GM23338 (cell line): ENCODE results near the gene MYO7B. TPM values are rescaled to one million over a fixed set of nuclear protein-coding genes. Genes with fewer than 3 reads are reported as not detected.

Experiments
- ATAC-seq: fragments of 200-7000 bp; cut with Tn5 transposase; 3 replicates; pipeline ENCODE4 v1.9.1; 2020
- DNase-seq: peaks from one replicate; pipeline ENCODE4 v3.0.0-alpha.2; 2015; ENCODE audit warnings: low spot score
- H2AFZ ChIP-seq: fragments of 200-600 bp; sonication (generic); 2 replicates; pipeline ENCODE4 v1.8.0; 2016; ENCODE audit warnings: antibody characterized with exemption, mild to moderate bottlenecking, moderate library complexity
- H3F3A ChIP-seq: fragments of 200-600 bp; sonication (generic); replicated peaks from 2 replicates; pipeline ENCODE4 v1.8.0; 2017; ENCODE audit warnings: antibody characterized with exemption, mixed run types, low read depth
- H3K27ac ChIP-seq: fragments of 200-600 bp; sonication (generic); 2 replicates; pipeline ENCODE4 v1.6.1; 2016; ENCODE audit warnings: low read depth
- H3K27me3 ChIP-seq: fragments of 200-600 bp; sonication (generic); 2 replicates; pipeline ENCODE4 v1.8.0; 2016; ENCODE audit warnings: mild to moderate bottlenecking, mixed run types, moderate library complexity; ENCODE audit not compliant: insufficient read depth
- H3K36me3 ChIP-seq: fragments of 200-600 bp; sonication (generic); 2 replicates; pipeline ENCODE4 v1.8.0; 2016; ENCODE audit warnings: mild to moderate bottlenecking; ENCODE audit not compliant: insufficient read depth
- H3K4me1 ChIP-seq: fragments of 200-600 bp; sonication (generic); 2 replicates; pipeline ENCODE4 v1.8.0; 2016; ENCODE audit warnings: mild to moderate bottlenecking, moderate library complexity; ENCODE audit not compliant: insufficient read depth
- H3K4me2 ChIP-seq: fragments of 200-600 bp; sonication (generic); 2 replicates; pipeline ENCODE4 v1.7.1; 2017; ENCODE audit warnings: mixed run types
- H3K4me3 ChIP-seq: fragments of 200-600 bp; sonication (generic); 2 replicates; pipeline ENCODE4 v1.6.1; 2016; ENCODE audit warnings: mixed run types
- H3K79me2 ChIP-seq: fragments of 200-600 bp; sonication (generic); replicated peaks from 2 replicates; pipeline ENCODE4 v1.8.0; 2017; ENCODE audit warnings: mild to moderate bottlenecking; ENCODE audit not compliant: insufficient read depth
- H3K9me2 ChIP-seq: fragments of 200-600 bp; sonication (generic); 2 replicates; pipeline ENCODE4 v1.8.0; 2017; ENCODE audit not compliant: insufficient read depth
- H4K20me1 ChIP-seq: fragments of 200-600 bp; sonication (generic); replicated peaks from 2 replicates; pipeline ENCODE4 v1.8.0; 2017; ENCODE audit warnings: mild to moderate bottlenecking; ENCODE audit not compliant: insufficient read depth
- H3K27ac Mint-ChIP-seq: 2 replicates; pipeline ENCODE4 v1.8.0; 2020; ENCODE audit warnings: inconsistent platforms, mild to moderate bottlenecking, moderate library complexity, mixed read lengths
- H3K27me3 Mint-ChIP-seq: 3 replicates; pipeline ENCODE4 v1.8.0; 2022; ENCODE audit warnings: low read depth, mild to moderate bottlenecking, moderate library complexity, mixed read lengths, inconsistent platforms; ENCODE audit not compliant: insufficient read depth, poor library complexity
- H3K36me3 Mint-ChIP-seq: 3 replicates; pipeline ENCODE4 v1.8.0; 2021; ENCODE audit warnings: low read depth, mild to moderate bottlenecking, inconsistent platforms, moderate library complexity, mixed read lengths
- H3K4me1 Mint-ChIP-seq: 3 replicates; pipeline ENCODE4 v1.8.0; 2020; ENCODE audit warnings: mild to moderate bottlenecking, inconsistent platforms, mixed read lengths
- H3K4me3 Mint-ChIP-seq: 3 replicates; pipeline ENCODE4 v1.8.0; 2021; ENCODE audit warnings: moderate library complexity, mild to moderate bottlenecking, inconsistent platforms, mixed read lengths
- H3K9me3 Mint-ChIP-seq: 3 replicates; pipeline ENCODE4 v1.8.0; 2020; ENCODE audit warnings: moderate library complexity, mild to moderate bottlenecking, inconsistent platforms, mixed read lengths
- EZH2 ChIP-seq: fragments of 200-600 bp; sonication (generic); IDR thresholded peaks from one replicate; pipeline ENCODE4 v1.8.0; 2017; ENCODE audit warnings: antibody characterized with exemption, mild to moderate bottlenecking, low read depth; ENCODE audit not compliant: unreplicated experiment
- EZH2phosphoT487 ChIP-seq: fragments of 200-600 bp; sonication (generic); IDR thresholded peaks from one replicate; pipeline ENCODE4 v1.8.1; 2018; ENCODE audit warnings: antibody characterized with exemption; ENCODE audit not compliant: unreplicated experiment
- JUNB ChIP-seq: IDR thresholded peaks from one replicate; pipeline ENCODE4 v1.6.1; 2016; ENCODE audit warnings: antibody characterized with exemption; ENCODE audit not compliant: unreplicated experiment
- NANOG ChIP-seq: IDR thresholded peaks from 2 replicates; pipeline ENCODE4 v1.6.1; 2016; ENCODE audit warnings: antibody characterized with exemption, borderline replicate concordance
- STAT1 ChIP-seq: IDR thresholded peaks from one replicate; pipeline ENCODE4 v1.6.1; 2016; ENCODE audit warnings: antibody characterized with exemption; ENCODE audit not compliant: unreplicated experiment
- ZNF114 ChIP-seq: fragments of 250-450 bp; sonication (Bioruptor Pico); IDR thresholded peaks from 2 replicates; pipeline ENCODE4 v1.5.0; 2020; ENCODE audit warnings: mild to moderate bottlenecking, moderate library complexity
- ZNF331 ChIP-seq: fragments of 250-450 bp; sonication (Bioruptor Pico); IDR thresholded peaks from 2 replicates; pipeline ENCODE4 v1.5.0; 2020; ENCODE audit warnings: low read depth, mild to moderate bottlenecking, moderate library complexity
- polyA plus RNA-seq: library from polyadenylated mRNA; unstranded; fragments of >200 nt; fragmentation: Nextera tagmentation; extraction: Ambion mirVana; gene quantifications from 2 replicates; pipeline ENCODE4 v1.2.1, GENCODE V29; 2016
- total RNA-seq: library from RNA; depleted of rRNA; stranded (reverse); fragments of >200 nt; shearing (Covaris generic); gene quantifications from 2 replicates; pipeline ENCODE4 v1.2.3, GENCODE V29; 2014
- TF ChIP-seq, protein P1 (sequence below): IDR thresholded peaks from one replicate; pipeline ENCODE4 v1.6.1; 2018; ENCODE audit warnings: antibody characterized with exemption; ENCODE audit not compliant: unreplicated experiment
- TF ChIP-seq, protein P2 (sequence below): fragments of 250-450 bp; sonication (Bioruptor Pico); IDR thresholded peaks from 2 replicates; pipeline ENCODE4 v1.5.0; 2020; ENCODE audit warnings: mild to moderate bottlenecking, moderate library complexity
- TF ChIP-seq, protein P3 (sequence below): IDR thresholded peaks from 2 replicates; pipeline ENCODE4 v1.6.1; 2016; ENCODE audit warnings: antibody characterized with exemption

The MYO7B gene
- total and polyA plus RNA-seq, 2 experiments from 2014 or later: not detected

DNA sequence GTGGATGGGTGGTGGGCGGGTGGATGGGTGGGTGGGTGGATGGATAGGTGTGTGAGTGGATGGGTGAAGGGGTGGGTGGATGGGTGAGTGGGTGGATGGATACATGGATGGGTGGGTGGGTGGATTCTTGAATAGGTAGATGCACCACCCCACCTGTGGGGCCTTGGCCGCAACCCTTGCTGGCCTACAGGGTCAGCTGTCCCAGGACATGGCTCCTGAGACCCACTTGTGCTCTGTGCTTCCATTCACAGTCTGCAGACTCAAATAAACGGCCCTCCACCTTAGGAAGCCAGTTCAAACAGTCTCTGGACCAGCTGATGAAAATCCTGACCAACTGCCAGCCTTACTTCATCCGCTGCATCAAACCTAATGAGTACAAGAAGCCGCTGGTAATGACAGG is 54.4 kb downstream of the MYO7B start:
- no peaks in the 10 kb centered on the region for H3K9me3 Mint-ChIP-seq
- H3K79me2 ChIP-seq: no peaks in the 10 kb centered on the region
- H3K4me2 ChIP-seq: no peak overlapping the region
- no peaks in the 10 kb centered on the region for H3K9me2 ChIP-seq
- no peaks in the 10 kb centered on the region for H3K4me1 ChIP-seq
- no peak for ATAC-seq
- no peaks in the 10 kb centered on the region for H3F3A ChIP-seq
- no peak overlapping the region for H3K4me3 ChIP-seq
- no peaks in the 10 kb centered on the region for H4K20me1 ChIP-seq
- TF ChIP-seq STAT1: no peak
- no peak for TF ChIP-seq ZNF114
- no peak overlapping the region for H3K27ac Mint-ChIP-seq
- peaks cover 16% of the 10 kb centered on the region for H3K4me1 Mint-ChIP-seq
- H2AFZ ChIP-seq: no peak overlapping the region
- H3K36me3 ChIP-seq: no peaks in the 10 kb centered on the region
- H3K27me3 Mint-ChIP-seq: no peaks in the 10 kb centered on the region
- no peak overlapping the region for H3K4me3 Mint-ChIP-seq
- H3K27ac ChIP-seq: no peak overlapping the region
- H3K36me3 Mint-ChIP-seq: no peaks in the 10 kb centered on the region
- no peak for DNase-seq
- no peaks in the 10 kb centered on the region for H3K27me3 ChIP-seq

DNA sequence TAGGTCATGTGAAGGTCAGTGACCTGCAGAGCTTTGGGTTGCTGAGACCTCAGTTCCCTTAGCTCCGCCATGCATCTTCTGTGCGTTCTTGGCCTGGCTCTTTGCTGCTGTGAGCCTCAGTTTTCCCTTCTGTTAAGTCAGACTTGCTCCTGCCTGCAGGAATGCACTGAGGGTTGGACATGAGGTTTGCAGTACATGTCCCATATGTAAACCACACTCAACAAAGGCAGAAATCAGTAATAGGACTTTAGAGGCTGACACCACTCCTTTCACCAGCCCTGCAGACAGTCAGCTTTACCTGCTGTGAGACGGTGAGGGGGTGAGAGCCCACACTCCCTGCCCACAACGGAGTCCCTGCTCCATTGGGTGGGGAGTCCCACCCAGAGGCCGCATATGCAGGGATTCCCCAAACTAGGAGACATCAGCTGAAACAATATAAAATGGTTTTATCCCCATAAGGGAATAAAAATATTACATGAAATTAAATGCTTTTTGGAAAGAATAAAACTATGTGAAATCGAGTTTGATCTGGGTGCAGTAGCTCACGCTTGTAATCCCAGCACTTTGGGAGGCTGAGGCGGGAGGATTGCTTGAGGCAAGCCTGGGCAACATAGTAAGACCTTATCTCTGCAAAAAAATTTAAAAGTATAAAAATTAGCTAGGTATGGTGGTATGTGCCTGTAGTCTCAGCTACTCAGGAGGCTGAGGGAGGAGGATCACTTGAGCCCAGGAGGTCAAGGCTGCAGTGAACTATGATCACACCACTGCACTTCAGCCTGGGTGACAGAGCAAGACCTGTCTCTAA is 55.1 kb downstream of the MYO7B start:
- ATAC-seq: no peak
- no peaks in the 10 kb centered on the region for H3K36me3 Mint-ChIP-seq
- H3K79me2 ChIP-seq: no peaks in the 10 kb centered on the region
- TF ChIP-seq, protein P1, sequence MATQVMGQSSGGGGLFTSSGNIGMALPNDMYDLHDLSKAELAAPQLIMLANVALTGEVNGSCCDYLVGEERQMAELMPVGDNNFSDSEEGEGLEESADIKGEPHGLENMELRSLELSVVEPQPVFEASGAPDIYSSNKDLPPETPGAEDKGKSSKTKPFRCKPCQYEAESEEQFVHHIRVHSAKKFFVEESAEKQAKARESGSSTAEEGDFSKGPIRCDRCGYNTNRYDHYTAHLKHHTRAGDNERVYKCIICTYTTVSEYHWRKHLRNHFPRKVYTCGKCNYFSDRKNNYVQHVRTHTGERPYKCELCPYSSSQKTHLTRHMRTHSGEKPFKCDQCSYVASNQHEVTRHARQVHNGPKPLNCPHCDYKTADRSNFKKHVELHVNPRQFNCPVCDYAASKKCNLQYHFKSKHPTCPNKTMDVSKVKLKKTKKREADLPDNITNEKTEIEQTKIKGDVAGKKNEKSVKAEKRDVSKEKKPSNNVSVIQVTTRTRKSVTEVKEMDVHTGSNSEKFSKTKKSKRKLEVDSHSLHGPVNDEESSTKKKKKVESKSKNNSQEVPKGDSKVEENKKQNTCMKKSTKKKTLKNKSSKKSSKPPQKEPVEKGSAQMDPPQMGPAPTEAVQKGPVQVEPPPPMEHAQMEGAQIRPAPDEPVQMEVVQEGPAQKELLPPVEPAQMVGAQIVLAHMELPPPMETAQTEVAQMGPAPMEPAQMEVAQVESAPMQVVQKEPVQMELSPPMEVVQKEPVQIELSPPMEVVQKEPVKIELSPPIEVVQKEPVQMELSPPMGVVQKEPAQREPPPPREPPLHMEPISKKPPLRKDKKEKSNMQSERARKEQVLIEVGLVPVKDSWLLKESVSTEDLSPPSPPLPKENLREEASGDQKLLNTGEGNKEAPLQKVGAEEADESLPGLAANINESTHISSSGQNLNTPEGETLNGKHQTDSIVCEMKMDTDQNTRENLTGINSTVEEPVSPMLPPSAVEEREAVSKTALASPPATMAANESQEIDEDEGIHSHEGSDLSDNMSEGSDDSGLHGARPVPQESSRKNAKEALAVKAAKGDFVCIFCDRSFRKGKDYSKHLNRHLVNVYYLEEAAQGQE: no peak
- TF ChIP-seq EZH2 (no peak), ZNF114 (no peak), ZNF331 (CRISPR knock-in tag) (no peak), JUNB (no peak), STAT1 (no peak), EZH2phosphoT487 (no peak), NANOG (no peak)
- TF ChIP-seq, protein P2, sequence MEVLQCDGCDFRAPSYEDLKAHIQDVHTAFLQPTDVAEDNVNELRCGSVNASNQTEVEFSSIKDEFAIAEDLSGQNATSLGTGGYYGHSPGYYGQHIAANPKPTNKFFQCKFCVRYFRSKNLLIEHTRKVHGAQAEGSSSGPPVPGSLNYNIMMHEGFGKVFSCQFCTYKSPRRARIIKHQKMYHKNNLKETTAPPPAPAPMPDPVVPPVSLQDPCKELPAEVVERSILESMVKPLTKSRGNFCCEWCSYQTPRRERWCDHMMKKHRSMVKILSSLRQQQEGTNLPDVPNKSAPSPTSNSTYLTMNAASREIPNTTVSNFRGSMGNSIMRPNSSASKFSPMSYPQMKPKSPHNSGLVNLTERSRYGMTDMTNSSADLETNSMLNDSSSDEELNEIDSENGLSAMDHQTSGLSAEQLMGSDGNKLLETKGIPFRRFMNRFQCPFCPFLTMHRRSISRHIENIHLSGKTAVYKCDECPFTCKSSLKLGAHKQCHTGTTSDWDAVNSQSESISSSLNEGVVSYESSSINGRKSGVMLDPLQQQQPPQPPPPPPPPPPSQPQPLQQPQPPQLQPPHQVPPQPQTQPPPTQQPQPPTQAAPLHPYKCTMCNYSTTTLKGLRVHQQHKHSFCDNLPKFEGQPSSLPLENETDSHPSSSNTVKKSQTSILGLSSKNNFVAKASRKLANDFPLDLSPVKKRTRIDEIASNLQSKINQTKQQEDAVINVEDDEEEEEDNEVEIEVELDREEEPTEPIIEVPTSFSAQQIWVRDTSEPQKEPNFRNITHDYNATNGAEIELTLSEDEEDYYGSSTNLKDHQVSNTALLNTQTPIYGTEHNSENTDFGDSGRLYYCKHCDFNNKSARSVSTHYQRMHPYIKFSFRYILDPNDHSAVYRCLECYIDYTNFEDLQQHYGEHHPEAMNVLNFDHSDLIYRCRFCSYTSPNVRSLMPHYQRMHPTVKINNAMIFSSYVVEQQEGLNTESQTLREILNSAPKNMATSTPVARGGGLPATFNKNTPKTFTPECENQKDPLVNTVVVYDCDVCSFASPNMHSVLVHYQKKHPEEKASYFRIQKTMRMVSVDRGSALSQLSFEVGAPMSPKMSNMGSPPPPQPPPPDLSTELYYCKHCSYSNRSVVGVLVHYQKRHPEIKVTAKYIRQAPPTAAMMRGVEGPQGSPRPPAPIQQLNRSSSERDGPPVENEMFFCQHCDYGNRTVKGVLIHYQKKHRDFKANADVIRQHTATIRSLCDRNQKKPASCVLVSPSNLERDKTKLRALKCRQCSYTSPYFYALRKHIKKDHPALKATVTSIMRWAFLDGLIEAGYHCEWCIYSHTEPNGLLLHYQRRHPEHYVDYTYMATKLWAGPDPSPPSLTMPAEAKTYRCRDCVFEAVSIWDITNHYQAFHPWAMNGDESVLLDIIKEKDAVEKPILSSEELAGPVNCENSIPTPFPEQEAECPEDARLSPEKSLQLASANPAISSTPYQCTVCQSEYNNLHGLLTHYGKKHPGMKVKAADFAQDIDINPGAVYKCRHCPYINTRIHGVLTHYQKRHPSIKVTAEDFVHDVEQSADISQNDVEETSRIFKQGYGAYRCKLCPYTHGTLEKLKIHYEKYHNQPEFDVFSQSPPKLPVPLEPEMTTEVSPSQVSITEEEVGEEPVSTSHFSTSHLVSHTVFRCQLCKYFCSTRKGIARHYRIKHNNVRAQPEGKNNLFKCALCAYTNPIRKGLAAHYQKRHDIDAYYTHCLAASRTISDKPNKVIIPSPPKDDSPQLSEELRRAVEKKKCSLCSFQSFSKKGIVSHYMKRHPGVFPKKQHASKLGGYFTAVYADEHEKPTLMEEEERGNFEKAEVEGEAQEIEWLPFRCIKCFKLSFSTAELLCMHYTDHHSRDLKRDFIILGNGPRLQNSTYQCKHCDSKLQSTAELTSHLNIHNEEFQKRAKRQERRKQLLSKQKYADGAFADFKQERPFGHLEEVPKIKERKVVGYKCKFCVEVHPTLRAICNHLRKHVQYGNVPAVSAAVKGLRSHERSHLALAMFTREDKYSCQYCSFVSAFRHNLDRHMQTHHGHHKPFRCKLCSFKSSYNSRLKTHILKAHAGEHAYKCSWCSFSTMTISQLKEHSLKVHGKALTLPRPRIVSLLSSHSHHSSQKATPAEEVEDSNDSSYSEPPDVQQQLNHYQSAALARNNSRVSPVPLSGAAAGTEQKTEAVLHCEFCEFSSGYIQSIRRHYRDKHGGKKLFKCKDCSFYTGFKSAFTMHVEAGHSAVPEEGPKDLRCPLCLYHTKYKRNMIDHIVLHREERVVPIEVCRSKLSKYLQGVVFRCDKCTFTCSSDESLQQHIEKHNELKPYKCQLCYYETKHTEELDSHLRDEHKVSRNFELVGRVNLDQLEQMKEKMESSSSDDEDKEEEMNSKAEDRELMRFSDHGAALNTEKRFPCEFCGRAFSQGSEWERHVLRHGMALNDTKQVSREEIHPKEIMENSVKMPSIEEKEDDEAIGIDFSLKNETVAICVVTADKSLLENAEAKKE (CRISPR knock-in tag): no peak
- TF ChIP-seq, protein P3, sequence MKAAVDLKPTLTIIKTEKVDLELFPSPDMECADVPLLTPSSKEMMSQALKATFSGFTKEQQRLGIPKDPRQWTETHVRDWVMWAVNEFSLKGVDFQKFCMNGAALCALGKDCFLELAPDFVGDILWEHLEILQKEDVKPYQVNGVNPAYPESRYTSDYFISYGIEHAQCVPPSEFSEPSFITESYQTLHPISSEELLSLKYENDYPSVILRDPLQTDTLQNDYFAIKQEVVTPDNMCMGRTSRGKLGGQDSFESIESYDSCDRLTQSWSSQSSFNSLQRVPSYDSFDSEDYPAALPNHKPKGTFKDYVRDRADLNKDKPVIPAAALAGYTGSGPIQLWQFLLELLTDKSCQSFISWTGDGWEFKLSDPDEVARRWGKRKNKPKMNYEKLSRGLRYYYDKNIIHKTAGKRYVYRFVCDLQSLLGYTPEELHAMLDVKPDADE: no peak

More for the DNA sequence above, 55.1 kb downstream of the MYO7B start:
- Histone ChIP-seq H2AFZ (peak overlapping the region; percentile 83; the same call in 1 of the 2 replicates), H3K27me3 (no peaks in the 10 kb centered on the region), H3K27ac (no peak overlapping the region), H3F3A (no peaks in the 10 kb centered on the region), H3K4me1 (no peaks in the 10 kb centered on the region), H3K4me3 (no peak overlapping the region), H4K20me1 (no peaks in the 10 kb centered on the region), H3K4me2 (no peak overlapping the region), H3K9me2 (no peaks in the 10 kb centered on the region), H3K36me3 (no peaks in the 10 kb centered on the region)
- H3K9me3 Mint-ChIP-seq: no peaks in the 10 kb centered on the region
- no peak for DNase-seq
- no peak overlapping the region for H3K4me3 Mint-ChIP-seq
- peaks cover 11% of the 10 kb centered on the region for H3K4me1 Mint-ChIP-seq
- no peak overlapping the region for H3K27ac Mint-ChIP-seq
- H3K27me3 Mint-ChIP-seq: no peaks in the 10 kb centered on the region
